Keratinocyte (primary cell): ENCODE results near the gene CTSD. TPM values are rescaled to one million over a fixed set of nuclear protein-coding genes. Genes with fewer than 3 reads are reported as not detected.

ENCODE experiments used
- DNase-seq: peaks from one replicate; pipeline ENCODE4 v3.0.0-alpha.2; 2011; ENCODE audit warnings: low read depth, missing footprints, low spot score
- FAIRE-seq: peaks from 2 replicates; lab custom pipeline; 2011; peaks lifted over from hg19 to GRCh38; lab: Jason Lieb, UNC
- H2AFZ ChIP-seq: 2 replicates; pipeline ENCODE4 v1.6.0; 2012; ENCODE audit warnings: low read length, control low read depth, inconsistent platforms; ENCODE audit not compliant: control insufficient read depth
- H3K27ac ChIP-seq: 2 replicates; pipeline ENCODE4 v1.5.1; 2011; ENCODE audit warnings: low read length; ENCODE audit not compliant: control insufficient read depth, insufficient read depth
- H3K27me3 ChIP-seq: 3 replicates; pipeline ENCODE4 v1.6.0; 2011; ENCODE audit warnings: low read length; ENCODE audit not compliant: control insufficient read depth, insufficient read depth; ENCODE audit errors: extremely low read depth
- H3K36me3 ChIP-seq, 2 experiments: 2 replicates in 1 of 2; 3 replicates in 1 of 2; pipeline ENCODE4 v1.5.1; 2011; ENCODE audit warnings: low read length in 2 of 2, mild to moderate bottlenecking in 1 of 2; ENCODE audit not compliant: control insufficient read depth in 2 of 2, insufficient read depth in 2 of 2; ENCODE audit errors: extremely low read depth in 1 of 2
- H3K4me1 ChIP-seq: 3 replicates; pipeline ENCODE4 v1.5.1; 2011; ENCODE audit warnings: low read length; ENCODE audit not compliant: control insufficient read depth, insufficient read depth; ENCODE audit errors: extremely low read depth
- H3K4me2 ChIP-seq: 3 replicates; pipeline ENCODE4 v1.6.0; 2011; ENCODE audit warnings: low read depth, low read length; ENCODE audit not compliant: control insufficient read depth, insufficient read depth; ENCODE audit errors: extremely low read depth
- H3K4me3 ChIP-seq, 3 experiments: fragments of 200-600 bp in 1 of 3; sonication (generic) in 1 of 3; 2 replicates in 2 of 3; 3 replicates in 1 of 3; pipeline ENCODE4 v1.5.1; 2011 to 2016; ENCODE audit warnings: low read length in 3 of 3, mild to moderate bottlenecking in 3 of 3, control low read depth in 2 of 3, inconsistent platforms in 1 of 3, low read depth in 1 of 3, mixed read lengths in 1 of 3, mixed run types in 1 of 3, moderate library complexity in 1 of 3; ENCODE audit not compliant: control insufficient read depth in 2 of 3, insufficient read depth in 2 of 3; ENCODE audit errors: extremely low read depth in 1 of 3
- H3K79me2 ChIP-seq: 2 replicates; pipeline ENCODE4 v1.6.0; 2012; ENCODE audit warnings: low read length; ENCODE audit not compliant: control insufficient read depth, insufficient read depth
- H3K9ac ChIP-seq: 3 replicates; pipeline ENCODE4 v1.6.0; 2011; ENCODE audit warnings: low read length; ENCODE audit not compliant: control insufficient read depth, insufficient read depth; ENCODE audit errors: extremely low read depth
- H3K9me1 ChIP-seq: 3 replicates; pipeline ENCODE4 v1.6.0; 2011; ENCODE audit warnings: low read length; ENCODE audit not compliant: control insufficient read depth, insufficient read depth; ENCODE audit errors: extremely low read depth
- H3K9me3 ChIP-seq: 2 replicates; pipeline ENCODE4 v1.5.1; 2012; ENCODE audit warnings: low read depth, low read length; ENCODE audit not compliant: control insufficient read depth
- H4K20me1 ChIP-seq: 3 replicates; pipeline ENCODE4 v1.6.0; 2011; ENCODE audit warnings: low read length; ENCODE audit not compliant: control insufficient read depth, insufficient read depth; ENCODE audit errors: extremely low read depth
- EZH2 ChIP-seq: IDR thresholded peaks from one replicate; pipeline ENCODE4 v1.6.1; 2012; ENCODE audit warnings: inconsistent platforms, mild to moderate bottlenecking, low read length, moderate library complexity
- dilution Hi-C: fragments of 300-500 bp; cut with MboI; formaldehyde crosslinking; loops from one replicate; pipeline ENCODE4 v1.7.0; 2020; ENCODE audit warnings: low sequenced_read_pairs; ENCODE audit not compliant: extremely low pct_ligation_motif_present
- polyA plus RNA-seq, 5 experiments: library from polyadenylated mRNA; depleted of rRNA in 3 of 5; stranded (reverse) in 3 of 5; stranded (forward) in 1 of 5; unstranded in 1 of 5; fragments of >200 nt; gene quantifications; 1 replicate in 1 of 5; 2 replicates in 3 of 5; 3 replicates in 1 of 5; pipeline versions ENCODE4 v1.2.1 to v1.2.3, GENCODE V29; 2011 to 2012; ENCODE audit warnings: missing spikeins in 2 of 5, low read depth in 1 of 5, low replicate concordance in 1 of 5
- TF ChIP-seq, protein P1 (sequence below), 3 experiments: IDR thresholded peaks in 1 of 3; conservative IDR thresholded peaks in 1 of 3; optimal IDR thresholded peaks in 1 of 3; 2 replicates in 2 of 3; 3 replicates in 1 of 3; pipeline versions ENCODE3 to v1.5.1; 2011; ENCODE audit warnings: low read length in 3 of 3, mild to moderate bottlenecking in 3 of 3, moderate library complexity in 2 of 3, control low read depth in 1 of 3, inconsistent platforms in 1 of 3; ENCODE audit not compliant: insufficient read depth in 2 of 3; ENCODE audit errors: extremely low read depth in 1 of 3

CTSD gene
- polyA plus RNA-seq, 1 donor (not counting 4 experiments of a cell fraction or from before 2014, with no cell fraction given) = 152 TPM

DNA sequence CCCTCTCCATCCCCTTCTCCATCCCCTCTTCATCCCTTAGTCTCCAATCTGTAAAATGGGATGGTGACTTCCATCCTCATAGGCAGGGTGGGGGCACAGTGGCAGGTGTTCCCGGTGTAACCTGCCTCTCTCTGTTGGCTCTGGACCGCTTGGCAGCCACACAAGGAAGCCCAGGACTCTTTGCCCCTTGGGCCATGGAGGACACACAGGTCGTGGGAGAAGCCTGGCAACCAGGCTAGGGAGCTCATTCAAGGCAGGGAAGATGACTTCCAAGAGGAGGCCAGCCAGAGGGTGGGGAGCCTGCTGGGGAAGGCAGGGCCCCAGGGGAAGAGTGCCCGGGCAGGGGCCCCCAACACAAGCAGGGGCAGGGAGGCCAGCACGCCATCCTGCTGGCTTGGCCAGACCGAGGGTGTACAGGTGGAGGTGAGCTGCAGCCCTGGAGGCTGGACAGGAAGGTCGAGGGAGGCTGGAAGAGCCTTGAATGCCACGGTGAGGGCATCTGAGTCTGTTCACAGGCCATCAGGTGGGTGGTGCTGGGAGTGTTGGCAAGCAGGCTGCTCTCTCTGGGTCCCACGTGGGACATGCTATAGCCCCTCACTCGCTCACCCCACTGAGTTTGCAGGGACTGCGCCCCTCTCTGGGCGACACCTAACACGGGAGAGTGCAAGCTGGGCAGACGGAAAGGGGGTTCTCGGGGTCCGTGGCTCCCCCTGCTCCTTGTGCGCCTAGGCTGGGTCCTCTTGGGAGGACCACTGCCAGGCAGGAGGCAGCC is 15.5 kb upstream of the CTSD start:
- peaks cover 21% of the 10 kb centered on the region for H3K27me3 ChIP-seq
- dilution Hi-C loops = no loop called here

DNA sequence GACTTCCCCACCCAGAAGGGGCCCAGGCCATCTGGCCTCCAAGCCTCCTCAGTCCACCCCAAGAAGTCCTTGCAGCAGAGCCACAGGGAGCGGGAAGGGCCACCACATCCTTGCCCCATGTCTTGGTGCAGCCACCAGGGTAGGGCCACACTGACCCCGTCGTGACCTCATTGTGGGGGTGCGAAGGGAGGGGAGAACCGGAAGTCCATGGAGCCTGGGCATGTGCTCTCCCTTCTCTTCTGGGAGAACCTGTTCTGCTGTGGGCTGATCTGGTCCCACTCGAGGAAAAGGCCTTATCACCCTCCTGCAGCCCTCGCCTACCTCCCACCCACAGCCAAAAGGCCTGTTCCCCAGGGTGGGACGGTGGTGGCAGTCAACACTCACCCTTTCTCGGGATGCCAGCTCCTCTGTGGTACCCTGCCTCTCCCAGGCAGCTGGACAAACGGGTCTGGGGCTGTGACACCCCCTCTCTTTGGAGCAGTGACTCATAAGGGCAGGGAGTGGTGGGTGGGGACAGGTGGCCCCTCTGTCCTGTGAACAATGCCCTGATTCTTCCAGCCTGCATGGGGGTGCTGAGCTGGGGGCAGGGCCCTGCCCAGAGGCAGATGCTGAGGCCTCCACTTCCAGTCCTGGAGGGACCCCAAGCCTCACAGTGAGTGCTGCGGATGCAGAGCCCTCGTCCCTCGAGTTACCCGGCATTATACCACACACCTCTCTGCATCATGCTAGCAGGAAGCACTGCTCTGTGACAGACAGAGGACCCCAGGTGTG is 14.6 kb upstream of the CTSD start:
- Histone ChIP-seq H3K79me2 (no peaks in the 10 kb centered on the region), H2AFZ (no peak overlapping the region), H3K4me1 (peaks cover under 1% of the 10 kb centered on the region), H3K4me2 (no peak overlapping the region), H3K27me3 (peaks cover 21% of the 10 kb centered on the region), H3K27ac (no peak overlapping the region), H3K36me3 (no peaks in the 10 kb centered on the region), H3K9ac (no peak overlapping the region), H4K20me1 (no peaks in the 10 kb centered on the region), H3K9me1 (no peaks in the 10 kb centered on the region), H3K9me3 (no peaks in the 10 kb centered on the region), H3K4me3 (no peak overlapping the region)
- FAIRE-seq (no peak), DNase-seq (no peak)
- TF ChIP-seq, protein P1, sequence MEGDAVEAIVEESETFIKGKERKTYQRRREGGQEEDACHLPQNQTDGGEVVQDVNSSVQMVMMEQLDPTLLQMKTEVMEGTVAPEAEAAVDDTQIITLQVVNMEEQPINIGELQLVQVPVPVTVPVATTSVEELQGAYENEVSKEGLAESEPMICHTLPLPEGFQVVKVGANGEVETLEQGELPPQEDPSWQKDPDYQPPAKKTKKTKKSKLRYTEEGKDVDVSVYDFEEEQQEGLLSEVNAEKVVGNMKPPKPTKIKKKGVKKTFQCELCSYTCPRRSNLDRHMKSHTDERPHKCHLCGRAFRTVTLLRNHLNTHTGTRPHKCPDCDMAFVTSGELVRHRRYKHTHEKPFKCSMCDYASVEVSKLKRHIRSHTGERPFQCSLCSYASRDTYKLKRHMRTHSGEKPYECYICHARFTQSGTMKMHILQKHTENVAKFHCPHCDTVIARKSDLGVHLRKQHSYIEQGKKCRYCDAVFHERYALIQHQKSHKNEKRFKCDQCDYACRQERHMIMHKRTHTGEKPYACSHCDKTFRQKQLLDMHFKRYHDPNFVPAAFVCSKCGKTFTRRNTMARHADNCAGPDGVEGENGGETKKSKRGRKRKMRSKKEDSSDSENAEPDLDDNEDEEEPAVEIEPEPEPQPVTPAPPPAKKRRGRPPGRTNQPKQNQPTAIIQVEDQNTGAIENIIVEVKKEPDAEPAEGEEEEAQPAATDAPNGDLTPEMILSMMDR (optimal IDR thresholded peaks at IDR 0.05 in 1 of 3, IDR thresholded peaks at IDR 0.05 in 1 of 3, conservative IDR thresholded peaks at IDR 0.05 in 1 of 3; ENCODE audit: extremely low read depth in 1 of 3, insufficient read depth in 2 of 3, low read length in 3 of 3) = no peak
- no peak for TF ChIP-seq EZH2
- dilution Hi-C loops = no loop called here

More for the DNA sequence above, 15.5 kb upstream of the CTSD start:
- FAIRE-seq (no peak), DNase-seq (no peak)
- Histone ChIP-seq H3K27ac (no peak overlapping the region), H4K20me1 (no peaks in the 10 kb centered on the region), H3K4me1 (no peaks in the 10 kb centered on the region), H3K79me2 (no peaks in the 10 kb centered on the region), H3K9ac (no peak overlapping the region), H3K9me1 (no peaks in the 10 kb centered on the region), H3K36me3 (no peaks in the 10 kb centered on the region), H3K9me3 (no peaks in the 10 kb centered on the region), H3K4me2 (no peak overlapping the region), H3K4me3 (no peak overlapping the region), H2AFZ (no peak overlapping the region)
- TF ChIP-seq, protein P1 (optimal IDR thresholded peaks at IDR 0.05 in 1 of 3, IDR thresholded peaks at IDR 0.05 in 1 of 3, conservative IDR thresholded peaks at IDR 0.05 in 1 of 3; ENCODE audit: extremely low read depth in 1 of 3, insufficient read depth in 2 of 3, low read length in 3 of 3) = no peak
- no peak for TF ChIP-seq EZH2
